HepG2 (cell line): ENCODE measurements around the gene APOA1. TPM values are rescaled to one million over a fixed set of nuclear protein-coding genes. Genes with fewer than 3 reads are reported as not detected.

Experiments
- ARNT2 ChIP-seq: sonication (generic); formaldehyde crosslinking; IDR thresholded peaks from 2 replicates; pipeline ENCODE4 v1.8.0; 2022; ENCODE audit warnings: mild to moderate bottlenecking, low read depth, missing genetic modification reagents, moderate library complexity
- CEBPG ChIP-seq: IDR thresholded peaks from 2 replicates; pipeline ENCODE4 v1.6.1; 2016
- FOXK2 ChIP-seq: fragments of 450-650 bp; IDR thresholded peaks from 2 replicates; pipeline ENCODE4 v1.6.1; 2016
- HNF4A ChIP-seq: sonication (generic); formaldehyde crosslinking; IDR thresholded peaks from 2 replicates; pipeline ENCODE4 v1.4.0; 2020; ENCODE audit warnings: missing genetic modification reagents
- KDM2A ChIP-seq: sonication (generic); formaldehyde crosslinking; IDR thresholded peaks from 2 replicates; pipeline ENCODE4 v1.4.0; 2020; ENCODE audit warnings: low read depth, missing genetic modification reagents, borderline replicate concordance
- POLR2AphosphoS5 ChIP-seq: IDR thresholded peaks from 2 replicates; pipeline ENCODE4 v1.6.1; 2012; ENCODE audit warnings: low read depth, low read length
- TRAFD1 ChIP-seq: sonication (generic); formaldehyde crosslinking; IDR thresholded peaks from 2 replicates; pipeline ENCODE4 v1.5.1; 2020; ENCODE audit warnings: missing genetic modification reagents, mild to moderate bottlenecking, borderline replicate concordance
- ZFAT ChIP-seq: sonication (generic); formaldehyde crosslinking; conservative IDR thresholded peaks from 2 replicates; pipeline ENCODE4 v1.8.1; 2023; ENCODE audit warnings: missing genetic modification reagents, inconsistent platforms
- ZHX2 ChIP-seq, 2 experiments: sonication (generic) in 1 of 2; formaldehyde crosslinking in 1 of 2; IDR thresholded peaks; 2 replicates each; pipeline versions ENCODE4 v1.6.1 to v1.9.0; 2014 to 2022; ENCODE audit warnings: antibody characterized with exemption in 1 of 2, borderline replicate concordance in 1 of 2, inconsistent platforms in 1 of 2, low read depth in 1 of 2, missing genetic modification reagents in 1 of 2
- ZMYM2 ChIP-seq: sonication (generic); formaldehyde crosslinking; IDR thresholded peaks from 2 replicates; pipeline ENCODE4 v1.8.0; 2022; ENCODE audit warnings: mild to moderate bottlenecking, missing genetic modification reagents
- ZNF574 ChIP-seq: sonication (generic); formaldehyde crosslinking; IDR thresholded peaks from 2 replicates; pipeline ENCODE4 v1.4.0; 2020; ENCODE audit warnings: missing genetic modification reagents
- ZNF619 ChIP-seq: sonication (generic); formaldehyde crosslinking; IDR thresholded peaks from 2 replicates; pipeline ENCODE4 v1.4.0; 2020; ENCODE audit warnings: mild to moderate bottlenecking, missing genetic modification reagents
- ZNF746 ChIP-seq: sonication (generic); formaldehyde crosslinking; IDR thresholded peaks from 2 replicates; pipeline ENCODE4 v1.8.0; 2022; ENCODE audit warnings: mild to moderate bottlenecking, missing genetic modification reagents
- ZNF768 ChIP-seq: sonication (generic); formaldehyde crosslinking; IDR thresholded peaks from 2 replicates; pipeline ENCODE4 v1.4.0; 2020; ENCODE audit warnings: missing genetic modification reagents
- ZNF780A ChIP-seq: sonication (generic); formaldehyde crosslinking; IDR thresholded peaks from 2 replicates; pipeline ENCODE4 v1.8.0; 2022; ENCODE audit warnings: mild to moderate bottlenecking, missing genetic modification reagents, moderate library complexity
- ZNF782 ChIP-seq: sonication (generic); formaldehyde crosslinking; IDR thresholded peaks from 2 replicates; pipeline ENCODE4 v1.4.0; 2020; ENCODE audit warnings: missing genetic modification reagents, mild to moderate bottlenecking, borderline replicate concordance
- ZXDC ChIP-seq: sonication (generic); formaldehyde crosslinking; IDR thresholded peaks from 2 replicates; pipeline ENCODE4 v1.5.0; 2020; ENCODE audit warnings: mild to moderate bottlenecking, missing genetic modification reagents
- polyA plus RNA-seq, 8 experiments: library from polyadenylated mRNA; depleted of rRNA in 3 of 8; stranded (reverse) in 7 of 8; unstranded in 1 of 8; fragments of >200 nt; fragmentation: Illumina TruSeq in 4 of 8; extraction: Trizol in 4 of 8; gene quantifications; 2 replicates each; pipeline versions ENCODE4 v1.2.1 to v1.2.3, GENCODE V29; 2011 to 2016; ENCODE audit warnings: low read depth in 4 of 8, missing spikeins in 1 of 8, mixed read lengths in 1 of 8; ENCODE audit not compliant: insufficient read depth in 1 of 8
- total RNA-seq, 5 experiments: library from RNA; depleted of rRNA; stranded (reverse); fragments of >200 nt; fragmentation: Illumina TruSeq; extraction: Trizol; gene quantifications; 2 replicates each; pipeline ENCODE4 v1.2.3, GENCODE V29; 2016; ENCODE audit warnings: low read depth in 1 of 5

APOA1 gene
- total and polyA plus RNA-seq, 2 of the 13 experiments (the other 11 are each of a cell fraction or from before 2014, with no cell fraction given) = 1,973 to 5,485 TPM

- no peak for TF ChIP-seq ZNF782 (CRISPR knock-in tag)
- TF ChIP-seq TRAFD1 (CRISPR knock-in tag) = no peak
- TF ChIP-seq ZNF746 (CRISPR knock-in tag) = no peak
- no peak for TF ChIP-seq ZNF768 (CRISPR knock-in tag)
- TF ChIP-seq FOXK2 = no peak
- no peak for TF ChIP-seq ZNF780A (CRISPR knock-in tag)
- TF ChIP-seq HNF4A (CRISPR knock-in tag) = peak; percentile 91
- no peak for TF ChIP-seq ZNF574 (CRISPR knock-in tag)
- no peak for TF ChIP-seq ZNF619 (CRISPR knock-in tag)
- peak; percentile 82 for TF ChIP-seq ZMYM2 (CRISPR knock-in tag)
- no peak for TF ChIP-seq ZFAT (CRISPR knock-in tag)
- no peak for TF ChIP-seq ARNT2 (CRISPR knock-in tag)
- no peak for TF ChIP-seq ZHX2 (IDR thresholded peaks at IDR 0.05; ENCODE audit: low read depth)
- TF ChIP-seq ZHX2 (CRISPR knock-in tag; IDR thresholded peaks at IDR 0.05; ENCODE audit: borderline replicate concordance) = no peak
- TF ChIP-seq CEBPG (CRISPR knock-in tag) = no peak
- TF ChIP-seq KDM2A = no peak
- no peak for TF ChIP-seq POLR2AphosphoS5
- TF ChIP-seq ZXDC = no peak
These were observed 23.5 kb downstream of the APOA1 start (continued) for GRCh38 chr11:116813781-116814471.
